Spleen (tissue), 11 donors: ENCODE results near the gene MEIS2. TPM values are rescaled to one million over a fixed set of nuclear protein-coding genes. Genes with fewer than 3 reads are reported as not detected.

Experiments
- DNase-seq: peaks from one replicate; pipeline ENCODE4 v3.0.0-alpha.2; 2020
- H3K27ac ChIP-seq, 8 donors: fragments of 200-600 bp; sonication (generic) in 7 of 8; 1 replicate in 4 of 8; 2 replicates in 4 of 8; pipeline versions ENCODE4 v1.5.0 to v1.8.0; 2016 to 2021; ENCODE audit warnings: inconsistent platforms in 4 of 8, mild to moderate bottlenecking in 4 of 8, moderate library complexity in 1 of 8
- H3K27me3 ChIP-seq, 7 donors: fragments of 200-600 bp; sonication (generic) in 6 of 7; replicated peaks in 1 of 7; 1 replicate in 4 of 7; 2 replicates in 3 of 7; pipeline versions ENCODE4 v1.5.0 to v1.8.0; 2016 to 2021; ENCODE audit warnings: inconsistent platforms in 3 of 7, mild to moderate bottlenecking in 1 of 7
- H3K36me3 ChIP-seq, 6 donors: fragments of 200-600 bp; sonication (generic) in 5 of 6; 1 replicate in 4 of 6; 2 replicates in 2 of 6; pipeline versions ENCODE4 v1.5.0 to v1.8.0; 2016 to 2021; ENCODE audit warnings: inconsistent platforms in 2 of 6
- H3K4me1 ChIP-seq, 6 donors: fragments of 200-600 bp; sonication (generic) in 5 of 6; 1 replicate in 3 of 6; 2 replicates in 3 of 6; pipeline versions ENCODE4 v1.5.0 to v1.8.0; 2016 to 2021; ENCODE audit warnings: inconsistent platforms in 3 of 6
- H3K4me3 ChIP-seq, 8 donors: fragments of 200-600 bp; sonication (generic) in 7 of 8; 1 replicate in 4 of 8; 2 replicates in 4 of 8; pipeline versions ENCODE4 v1.5.0 to v1.8.0; 2016 to 2021; ENCODE audit warnings: inconsistent platforms in 4 of 8, mild to moderate bottlenecking in 4 of 8, moderate library complexity in 2 of 8
- H3K9me3 ChIP-seq, 8 donors: fragments of 200-600 bp; sonication (generic) in 7 of 8; 1 replicate in 4 of 8; 2 replicates in 4 of 8; pipeline versions ENCODE4 v1.5.0 to v1.8.0; 2016 to 2021; ENCODE audit warnings: inconsistent platforms in 4 of 8
- CTCF ChIP-seq, 11 experiments: fragments of 200-600 bp in 7 of 11; fragments of 450-650 bp in 4 of 11; sonication (generic) in 4 of 11; IDR thresholded peaks in 8 of 11; conservative IDR thresholded peaks in 3 of 11; 1 replicate in 7 of 11; 2 replicates in 4 of 11; pipeline versions ENCODE4 v1.4.0 to v1.8.0; 2016 to 2021; ENCODE audit warnings: antibody characterized with exemption in 11 of 11, inconsistent platforms in 4 of 11, mild to moderate bottlenecking in 1 of 11
- POLR2A ChIP-seq, 3 donors: fragments of 450-650 bp; IDR thresholded peaks; one replicate each; pipeline ENCODE4 v1.5.1; 2017; ENCODE audit warnings: antibody characterized with exemption in 3 of 3, mild to moderate bottlenecking in 1 of 3
- POLR2AphosphoS5 ChIP-seq, 3 donors: sonication (generic); formaldehyde crosslinking; IDR thresholded peaks; one replicate each; pipeline ENCODE4 v1.5.1; 2017; ENCODE audit warnings: antibody characterized with exemption in 3 of 3
- WGBS, 5 donors: extraction: QIAGEN DNeasy Blood & Tissue Kit in 3 of 5; methylation state at CpG; one replicate each; pipeline versions ENCODE4 v1.1.5 to v1.1.7; 2013 to 2018; 5-methylcytosine and 5-hydroxymethylcytosine counted together
- intact Hi-C: fragments of 100-400 bp; cut with DNase I; formaldehyde crosslinking; loops from one replicate; pipeline ENCODE4 v1.15.0; 2023; ENCODE audit warnings: low total_unique reads
- polyA plus RNA-seq, 3 donors: library from polyadenylated mRNA; stranded (reverse); fragments of 200-250 nt; gene quantifications; one replicate each; pipeline ENCODE4 v1.2.1, GENCODE V29; 2013
- total RNA-seq, 7 donors: library from RNA; depleted of rRNA in 3 of 7; stranded (reverse); fragments of >200 nt in 3 of 7; fragmentation: NEBNext Ultra II Directional in 4 of 7; extraction: Animal tissue kit (Norgen Biotek cat#: 25700) in 4 of 7; gene quantifications; one replicate each; pipeline versions ENCODE4 v1.1.0 to v1.2.1, GENCODE V29; 2016 to 2021
- donor health status: healthy with polysubstance abuse.
- donor health status: DM: no; HTN: no; CAD: no; lungs with moderate emphysema.
- donor health status: DM: no; HTN: no; CAD: no.
- donor health status: Bipolar disorder and iron deficiency.
- donor health status: healthy.
- donor health status: DM: no; HTN: no; CAD: no.
- donor health status: DM: yes; HTN: yes; CAD: no.

Gene MEIS2
- total and polyA plus RNA-seq, 10 donors: 2.6 to 57.2 (median 23.5) TPM

DNA sequence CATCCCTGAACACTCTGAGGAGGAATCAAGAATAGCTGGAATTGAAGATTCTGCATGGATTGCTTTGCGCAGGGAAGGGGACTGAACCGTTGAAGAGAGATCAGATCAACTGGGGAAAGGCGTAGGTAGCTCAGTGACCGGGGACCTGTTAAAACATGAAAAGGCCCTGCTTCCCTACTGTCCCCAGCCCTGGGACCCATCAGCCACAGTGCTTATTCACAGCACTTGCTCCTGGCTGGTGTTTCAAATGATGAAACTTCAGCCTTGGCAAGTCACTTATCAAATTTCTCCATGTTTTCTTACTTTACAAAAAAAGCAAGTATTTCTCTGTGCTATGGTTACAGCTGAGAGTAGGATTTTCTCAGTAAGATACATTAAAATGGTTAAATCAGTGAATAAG is 199.3 kb downstream of the MEIS2 start:
- Histone ChIP-seq H3K4me1 (no peaks in the 10 kb centered on the region), H3K27me3 (no peaks in the 10 kb centered on the region), H3K27ac (no peak overlapping the region), H3K36me3 (no peaks in the 10 kb centered on the region), H3K4me3 (no peak overlapping the region), H3K9me3 (no peaks in the 10 kb centered on the region)
- TF ChIP-seq POLR2AphosphoS5 (IDR thresholded peaks at IDR 0.05) (no peak), POLR2A (IDR thresholded peaks at IDR 0.05) (no peak)
- 85 to 94% (median 86%) methylated on average over 4 of the region's 4 CpGs for WGBS, 5 donors
- no peak for DNase-seq
- intact Hi-C loops: no loop called here

DNA sequence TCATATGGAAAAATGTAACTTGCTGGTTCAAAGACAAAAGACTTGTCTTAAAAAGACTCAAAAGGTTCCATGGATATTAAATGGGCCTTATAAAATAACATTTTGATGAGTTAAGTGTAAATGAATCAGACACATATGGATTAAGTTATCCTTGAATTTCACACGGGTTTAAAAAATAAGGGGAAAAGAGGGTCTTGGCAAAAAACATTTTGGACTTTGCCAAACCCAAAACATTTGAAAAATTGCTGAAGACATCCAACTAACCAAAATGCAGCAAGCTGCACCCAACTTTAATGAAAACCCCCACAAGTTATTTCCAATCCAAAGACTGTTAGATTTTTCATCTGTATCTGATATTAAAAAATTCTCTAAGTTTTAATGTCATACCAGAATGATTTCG is 200.7 kb downstream of the MEIS2 start:
- Histone ChIP-seq H3K9me3 (no peaks in the 10 kb centered on the region), H3K27ac (no peak overlapping the region), H3K4me1 (no peaks in the 10 kb centered on the region), H3K36me3 (peaks cover 0 to 4% (median 0%) of the 10 kb centered on the region in 6 donors), H3K4me3 (no peak overlapping the region), H3K27me3 (no peaks in the 10 kb centered on the region)
- no peak for DNase-seq
- TF ChIP-seq POLR2A (IDR thresholded peaks at IDR 0.05) (no peak), CTCF (IDR thresholded peaks at IDR 0.05 in 8 of 11, conservative IDR thresholded peaks at IDR 0.05 in 3 of 11) (no peak), POLR2AphosphoS5 (IDR thresholded peaks at IDR 0.05) (no peak)
- intact Hi-C loops: no loop called here
- 64 to 81% (median 78%) methylated on average over 2 of the region's 2 CpGs for WGBS, 5 donors

GRCh38 chr15:36898536-36899126 is 201.7 kb downstream of the MEIS2 start:
- H3K4me1 ChIP-seq: no peaks in the 10 kb centered on the region
- no peak overlapping the region for H3K27ac ChIP-seq
- TF ChIP-seq POLR2A (IDR thresholded peaks at IDR 0.05): no peak
- no peak for DNase-seq
- no peak overlapping the region for H3K4me3 ChIP-seq
- intact Hi-C loops: no loop called here
- H3K36me3 ChIP-seq: peaks cover 0 to 9% (median 0%) of the 10 kb centered on the region in 6 donors
- no peaks in the 10 kb centered on the region for H3K27me3 ChIP-seq
- no peaks in the 10 kb centered on the region for H3K9me3 ChIP-seq
- WGBS, 5 donors: 67 to 79% (median 74%) methylated on average over 4 of the region's 4 CpGs

- 79 to 90% (median 84%) methylated on average over 3 of the region's 3 CpGs for WGBS, 5 donors
- H3K27me3 ChIP-seq: no peaks in the 10 kb centered on the region
- H3K4me1 ChIP-seq: no peaks in the 10 kb centered on the region
- peaks cover 0 to 9% (median 0%) of the 10 kb centered on the region in 6 donors for H3K36me3 ChIP-seq
- intact Hi-C loops: no loop called here
- no peak overlapping the region for H3K4me3 ChIP-seq
- no peak for DNase-seq
- H3K27ac ChIP-seq: no peak overlapping the region
- no peaks in the 10 kb centered on the region for H3K9me3 ChIP-seq
- TF ChIP-seq POLR2AphosphoS5 (IDR thresholded peaks at IDR 0.05) (no peak), CTCF (IDR thresholded peaks at IDR 0.05 in 8 of 11, conservative IDR thresholded peaks at IDR 0.05 in 3 of 11) (no peak), POLR2A (IDR thresholded peaks at IDR 0.05) (no peak)
These were observed 202.5 kb downstream of the MEIS2 start for GRCh38 chr15:36897834-36898233.

DNA sequence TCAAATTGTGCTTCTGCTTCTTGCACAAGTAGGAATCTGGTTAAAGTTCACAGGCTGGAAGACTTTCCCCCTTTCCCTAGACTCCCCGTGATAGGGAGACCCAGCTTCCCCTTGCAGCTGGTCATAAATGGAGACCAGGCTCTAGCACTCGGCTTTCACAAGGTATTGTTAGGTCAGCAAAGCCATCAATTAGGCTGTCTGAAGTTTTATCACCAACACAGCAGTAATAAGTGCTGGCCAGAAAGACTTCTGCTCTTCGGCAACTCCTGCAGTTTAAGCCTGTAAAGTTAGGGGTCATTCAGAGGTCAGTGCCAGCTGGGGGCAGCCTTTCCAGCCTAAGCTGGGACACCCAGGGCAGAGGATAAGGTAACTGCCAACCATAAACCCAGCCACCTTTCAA is 203.4 kb downstream of the MEIS2 start:
- H3K4me1 ChIP-seq: no peaks in the 10 kb centered on the region
- WGBS, 5 donors: 35 to 49% (median 42%) methylated on average over 3 of the region's 3 CpGs
- no peaks in the 10 kb centered on the region for H3K9me3 ChIP-seq
- no peak overlapping the region for H3K27ac ChIP-seq
- H3K36me3 ChIP-seq: peaks cover 0 to 13% (median 0%) of the 10 kb centered on the region in 6 donors
- H3K4me3 ChIP-seq: no peak overlapping the region
- DNase-seq: no peak
- intact Hi-C loops: no loop called here
- TF ChIP-seq POLR2AphosphoS5 (IDR thresholded peaks at IDR 0.05): no peak
- no peak for TF ChIP-seq CTCF (IDR thresholded peaks at IDR 0.05 in 8 of 11, conservative IDR thresholded peaks at IDR 0.05 in 3 of 11)
- no peak for TF ChIP-seq POLR2A (IDR thresholded peaks at IDR 0.05)
- peaks cover 0 to 2% (median 0%) of the 10 kb centered on the region in 7 donors for H3K27me3 ChIP-seq
